Astrocyte of the spinal cord (primary cell): Measurements from ENCODE around the gene COL4A6.

Source experiments
- DNase-seq: peaks from one replicate; pipeline ENCODE4 v3.0.0; 2011; ENCODE audit warnings: low read depth, low spot score
- H3K4me3 ChIP-seq: 2 replicates; pipeline ENCODE4 v1.5.1; 2011; ENCODE audit warnings: low read depth, mild to moderate bottlenecking, low read length, moderate library complexity
- CTCF ChIP-seq: IDR thresholded peaks from 2 replicates; pipeline ENCODE4 v1.5.1; 2012; ENCODE audit warnings: low read depth, mild to moderate bottlenecking, low read length, inconsistent platforms
- in situ Hi-C: cut with HindIII; loops from 2 replicates; pipeline ENCODE4 v1.10.0; 2017; ENCODE audit warnings: low sequenced_read_pairs

The COL4A6 gene

DNA sequence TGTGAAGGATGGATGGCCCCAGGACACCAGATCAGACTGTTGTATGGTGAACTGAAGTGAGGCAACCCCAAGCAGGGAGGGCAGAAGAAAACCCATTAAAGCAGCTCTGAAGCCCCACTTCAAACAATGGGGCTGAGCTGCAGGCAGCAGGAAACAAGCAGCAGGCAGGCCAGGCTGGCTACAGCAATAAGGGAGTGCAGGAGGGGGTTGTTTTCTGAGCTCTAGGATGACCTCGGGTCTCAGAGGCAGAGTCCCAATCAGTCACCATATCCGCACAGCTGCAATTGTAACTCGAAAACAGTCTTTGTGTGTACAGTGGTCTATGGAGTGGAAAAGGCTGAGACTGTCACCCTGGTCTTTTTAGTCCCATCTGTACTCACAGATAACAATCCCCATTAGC, 90.4 kb downstream of the COL4A6 start:
- in situ Hi-C loops: no loop called here
- no peak for DNase-seq
- no peak for TF ChIP-seq CTCF
- no peak overlapping the region for H3K4me3 ChIP-seq

DNA sequence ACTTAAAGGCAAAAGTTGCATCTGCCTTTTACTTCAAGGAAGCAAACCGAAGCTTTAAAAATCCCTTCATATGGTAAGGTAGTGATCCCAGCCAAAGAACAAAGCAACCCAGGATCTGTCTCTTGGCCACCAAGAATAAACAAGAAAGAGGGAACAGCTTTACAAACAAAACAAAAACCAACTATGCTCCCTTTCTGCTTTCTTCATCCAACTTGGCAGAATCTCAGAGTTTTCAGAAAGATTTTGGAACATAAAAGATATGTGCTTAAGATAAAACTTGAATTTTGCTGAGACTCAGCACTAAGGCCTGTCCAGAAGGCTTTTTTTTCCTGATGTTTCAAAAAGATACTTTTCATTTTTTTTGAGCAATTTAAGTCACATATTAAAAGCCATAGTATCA, 94.0 kb downstream of the COL4A6 start:
- H3K4me3 ChIP-seq: no peak overlapping the region
- DNase-seq: no peak
- in situ Hi-C loops: no loop called here
- TF ChIP-seq CTCF: no peak

GRCh38 chrX:108341947-108342346, 96.3 kb downstream of the COL4A6 start:
- in situ Hi-C loops: no loop called here
- TF ChIP-seq CTCF: no peak
- DNase-seq: no peak
- H3K4me3 ChIP-seq: no peak overlapping the region

DNA sequence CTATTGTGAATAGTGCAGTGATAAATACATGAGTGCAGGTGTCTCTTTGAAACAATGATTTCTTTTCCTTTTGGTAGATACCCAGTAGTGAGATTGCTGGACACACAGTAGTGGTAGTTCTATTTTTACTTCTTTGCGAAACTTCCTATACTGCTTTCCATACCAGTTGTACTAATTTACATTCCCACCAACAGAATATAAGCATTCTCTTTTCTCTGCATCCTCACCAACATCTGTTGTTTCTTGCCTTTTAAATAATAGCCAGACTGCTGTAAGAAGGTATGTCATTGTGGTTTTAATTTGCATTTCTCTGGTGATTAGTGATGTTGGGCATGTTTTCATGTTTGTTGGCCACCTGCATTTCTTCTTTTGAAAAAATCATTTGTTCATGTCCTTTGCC, 105.9 kb downstream of the COL4A6 start:
- DNase-seq: no peak
- TF ChIP-seq CTCF: no peak
- in situ Hi-C loops: no loop called here
- H3K4me3 ChIP-seq: no peak overlapping the region

- in situ Hi-C loops: no loop called here
Measured at GRCh38 chrX:108331126-108331909, 106.9 kb downstream of the COL4A6 start.

GRCh38 chrX:108323751-108324150, 114.5 kb downstream of the COL4A6 start:
- no peak for DNase-seq
- TF ChIP-seq CTCF: no peak
- no peak overlapping the region for H3K4me3 ChIP-seq
- in situ Hi-C loops: no loop called here

More at GRCh38 chrX:108331126-108331909, 106.9 kb downstream of the COL4A6 start:
- DNase-seq: no peak
- H3K4me3 ChIP-seq: no peak overlapping the region
- TF ChIP-seq CTCF: no peak
